IMR-90 (cell line): ENCODE data around the gene TAB2. TPM values are rescaled to one million over a fixed set of nuclear protein-coding genes. Genes with fewer than 3 reads are reported as not detected.

Experiments used
- ATAC-seq: fragments of 200-7000 bp; cut with Tn5 transposase; 2 replicates; pipeline ENCODE4 v1.9.1; 2020; ENCODE audit warnings: low read depth, mild to moderate bottlenecking, moderate library complexity
- BruUV-seq: library from RNA; stranded (reverse); fragments of 400-500 nt; replicated peaks from 2 replicates; lab custom pipeline; 2021; lab: Mats Ljungman, UMichigan
- CTCF ChIA-PET: fragments of 300-600 bp; formaldehyde crosslinking; extraction: SDS; loops from one replicate; lab custom pipeline; 2021; ENCODE audit warnings: antibody characterized with exemption; lab: Yijun Ruan, JAX
- POLR2A ChIA-PET: fragments of 300-600 bp; sonication (Branson Sonifier 250); formaldehyde crosslinking; loops from one replicate; lab custom pipeline; 2022; ENCODE audit warnings: antibody characterized with exemption; ENCODE audit not compliant: unreplicated experiment; lab: Charles Lee
- DNase-seq: peaks from one replicate; pipeline ENCODE4 v3.0.0; 2013
- H2AFZ ChIP-seq: replicated peaks from 2 replicates; pipeline ENCODE3; 2013; ENCODE audit warnings: low read length, mild to moderate bottlenecking; ENCODE audit not compliant: poor library complexity
- H2AK5ac ChIP-seq: 2 replicates; pipeline ENCODE4 v1.6.1; 2013; ENCODE audit warnings: low read depth, low read length, inconsistent platforms
- H2AK9ac ChIP-seq: replicated peaks from 2 replicates; pipeline ENCODE3; 2013; ENCODE audit warnings: mild to moderate bottlenecking, low read depth, low read length, moderate library complexity; ENCODE audit not compliant: poor library complexity
- H2BK120ac ChIP-seq: 2 replicates; pipeline ENCODE4 v1.6.1; 2013; ENCODE audit warnings: low read depth, low read length, inconsistent platforms
- H2BK15ac ChIP-seq: 3 replicates; pipeline ENCODE4 v1.6.1; 2013; ENCODE audit warnings: low read depth, low read length, inconsistent platforms
- H2BK20ac ChIP-seq: 2 replicates; pipeline ENCODE4 v1.6.1; 2013; ENCODE audit warnings: low read depth, mild to moderate bottlenecking, inconsistent platforms, low read length, moderate library complexity
- H2BK5ac ChIP-seq: 2 replicates; pipeline ENCODE4 v1.6.1; 2013; ENCODE audit warnings: mild to moderate bottlenecking, low read depth, low read length, inconsistent platforms; ENCODE audit not compliant: poor library complexity, severe bottlenecking
- H3K14ac ChIP-seq: replicated peaks from 2 replicates; pipeline ENCODE4 v1.6.1; 2013; ENCODE audit warnings: low read depth, low read length, inconsistent platforms
- H3K18ac ChIP-seq: 2 replicates; pipeline ENCODE4 v1.6.1; 2013; ENCODE audit warnings: low read depth, low read length, control low read depth
- H3K23ac ChIP-seq: 2 replicates; pipeline ENCODE4 v1.6.1; 2013; ENCODE audit warnings: low read depth, low read length, inconsistent platforms
- H3K27ac ChIP-seq: 2 replicates; pipeline ENCODE4 v1.5.1; 2013; ENCODE audit warnings: mild to moderate bottlenecking, control low read depth, low read length; ENCODE audit not compliant: insufficient read depth
- H3K27me3 ChIP-seq: 2 replicates; pipeline ENCODE4 v1.6.1; 2013; ENCODE audit warnings: low read length; ENCODE audit not compliant: control insufficient read depth, insufficient read depth
- H3K36me3 ChIP-seq: 2 replicates; pipeline ENCODE4 v1.6.1; 2013; ENCODE audit warnings: low read length, mixed read lengths; ENCODE audit not compliant: control insufficient read depth, insufficient read depth
- H3K4ac ChIP-seq: 2 replicates; pipeline ENCODE4 v1.6.1; 2013; ENCODE audit warnings: low read depth, low read length, inconsistent platforms
- H3K4me1 ChIP-seq: 2 replicates; pipeline ENCODE4 v1.6.1; 2013; ENCODE audit warnings: low read length, mixed read lengths; ENCODE audit not compliant: control insufficient read depth, insufficient read depth
- H3K4me2 ChIP-seq: 2 replicates; pipeline ENCODE4 v1.6.1; 2013; ENCODE audit warnings: low read depth, mild to moderate bottlenecking, control low read depth, low read length, moderate library complexity
- H3K4me3 ChIP-seq: 2 replicates; pipeline ENCODE4 v1.5.1; 2013; ENCODE audit warnings: low read depth, mild to moderate bottlenecking, control low read depth, low read length, moderate library complexity; ENCODE audit not compliant: insufficient read depth
- H3K56ac ChIP-seq: 2 replicates; pipeline ENCODE4 v1.6.1; 2013; ENCODE audit warnings: low read length, inconsistent platforms; ENCODE audit not compliant: insufficient read depth; ENCODE audit errors: extremely low read depth
- H3K79me1 ChIP-seq, 2 experiments: 2 replicates each; pipeline ENCODE4 v1.6.1; 2013; ENCODE audit warnings: low read length in 2 of 2, inconsistent platforms in 1 of 2, low read depth in 1 of 2
- H3K9ac ChIP-seq: 2 replicates; pipeline ENCODE4 v1.6.1; 2013; ENCODE audit warnings: low read depth, low read length, control low read depth
- H3K9me1 ChIP-seq: 2 replicates; pipeline ENCODE4 v1.6.1; 2013; ENCODE audit warnings: low read length, inconsistent platforms; ENCODE audit not compliant: insufficient read depth
- H3K9me3 ChIP-seq: 2 replicates; pipeline ENCODE4 v1.6.1; 2013; ENCODE audit warnings: low read length; ENCODE audit not compliant: control insufficient read depth, insufficient read depth
- H4K20me1 ChIP-seq: 2 replicates; pipeline ENCODE4 v1.6.1; 2013; ENCODE audit warnings: low read length, inconsistent platforms; ENCODE audit not compliant: insufficient read depth
- H4K5ac ChIP-seq: 2 replicates; pipeline ENCODE4 v1.6.1; 2013; ENCODE audit warnings: mild to moderate bottlenecking, low read depth, low read length, control low read depth
- H4K8ac ChIP-seq, 2 experiments: 2 replicates each; pipeline ENCODE4 v1.6.1; 2013; ENCODE audit warnings: low read depth in 2 of 2, low read length in 2 of 2, control low read depth in 1 of 2, inconsistent platforms in 1 of 2
- H4K91ac ChIP-seq: 2 replicates; pipeline ENCODE4 v1.6.1; 2013; ENCODE audit warnings: low read depth, low read length, inconsistent platforms; ENCODE audit not compliant: insufficient read depth
- BHLHE40 ChIP-seq: fragments of 150-350 bp; IDR thresholded peaks from 2 replicates; pipeline ENCODE4 v1.6.1; 2016; ENCODE audit warnings: mild to moderate bottlenecking, low read depth, low read length
- CEBPB ChIP-seq: IDR thresholded peaks from 2 replicates; pipeline ENCODE4 v1.6.1; 2012; ENCODE audit warnings: low read depth, low read length, improper control_type of control experiment
- CHD1 ChIP-seq: IDR thresholded peaks from 2 replicates; pipeline ENCODE4 v1.6.1; 2012; ENCODE audit warnings: low read depth, low read length, improper control_type of control experiment
- CTCF ChIP-seq: conservative IDR thresholded peaks from 2 replicates; pipeline ENCODE4 v1.5.1; 2012; ENCODE audit warnings: mild to moderate bottlenecking, low read depth, low read length, improper control_type of control experiment
- ELK1 ChIP-seq: fragments of 150-350 bp; IDR thresholded peaks from 2 replicates; pipeline ENCODE4 v1.6.1; 2016; ENCODE audit warnings: low read depth, mild to moderate bottlenecking, low read length, moderate library complexity, borderline replicate concordance
- FOS ChIP-seq: fragments of 150-350 bp; IDR thresholded peaks from 2 replicates; pipeline ENCODE4 v1.6.1; 2016; ENCODE audit warnings: low read depth, low read length
- MAFK ChIP-seq: IDR thresholded peaks from 2 replicates; pipeline ENCODE4 v1.6.1; 2012; ENCODE audit warnings: low read depth, low read length, improper control_type of control experiment
- MAZ ChIP-seq: IDR thresholded peaks from 2 replicates; pipeline ENCODE4 v1.6.1; 2012; ENCODE audit warnings: low read depth, mild to moderate bottlenecking, low read length, improper control_type of control experiment, moderate library complexity, borderline replicate concordance
- MXI1 ChIP-seq: IDR thresholded peaks from 2 replicates; pipeline ENCODE4 v1.6.1; 2012; ENCODE audit warnings: low read depth, mild to moderate bottlenecking, low read length, moderate library complexity, borderline replicate concordance
- NFE2L2 ChIP-seq: fragments of 150-350 bp; IDR thresholded peaks from 2 replicates; pipeline ENCODE4 v1.6.1; 2016; ENCODE audit warnings: low read depth, mild to moderate bottlenecking, low read length
- POLR2A ChIP-seq: IDR thresholded peaks from 2 replicates; pipeline ENCODE4 v1.6.1; 2012; ENCODE audit warnings: mild to moderate bottlenecking, low read depth, low read length
- RAD21 ChIP-seq: IDR thresholded peaks from 2 replicates; pipeline ENCODE4 v1.6.1; 2012; ENCODE audit warnings: low read length, improper control_type of control experiment
- RCOR1 ChIP-seq: IDR thresholded peaks from 2 replicates; pipeline ENCODE4 v1.6.1; 2012; ENCODE audit warnings: mild to moderate bottlenecking, low read length, improper control_type of control experiment; ENCODE audit not compliant: insufficient replicate concordance
- RFX5 ChIP-seq: IDR thresholded peaks from 2 replicates; pipeline ENCODE4 v1.8.0; 2012; ENCODE audit warnings: low read depth, mild to moderate bottlenecking, low read length, moderate library complexity
- SMC3 ChIP-seq: fragments of 150-350 bp; IDR thresholded peaks from 2 replicates; pipeline ENCODE4 v1.6.1; 2016; ENCODE audit warnings: low read depth, mild to moderate bottlenecking, antibody characterized with exemption, low read length, moderate library complexity
- USF2 ChIP-seq: fragments of 150-350 bp; IDR thresholded peaks from 2 replicates; pipeline ENCODE4 v1.6.1; 2017; ENCODE audit warnings: mild to moderate bottlenecking, antibody characterized with exemption, low read length, low read depth
- dilution Hi-C: fragments of 300-500 bp; cut with HindIII; formaldehyde crosslinking; loops from one replicate; pipeline ENCODE4 v1.14.3; 2018; ENCODE audit warnings: low sequenced_read_pairs; ENCODE audit not compliant: unreplicated experiment
- in situ Hi-C: fragments of 300-500 bp; cut with MboI; formaldehyde crosslinking; loops from 3 replicates; pipeline ENCODE4 v1.14.3; 2019; ENCODE audit warnings: low sequenced_read_pairs, inconsistent platforms, mixed read lengths
- intact Hi-C: fragments of 100-400 bp; cut with micrococcal nuclease; formaldehyde crosslinking; loops from 2 replicates; pipeline ENCODE4 v1.10.0; 2022
- polyA plus RNA-seq, 3 experiments: library from polyadenylated mRNA; depleted of rRNA; stranded (reverse); fragments of >200 nt; gene quantifications; 2 replicates each; pipeline ENCODE4 v1.2.3, GENCODE V29; 2012; ENCODE audit warnings: low replicate concordance in 1 of 3
- total RNA-seq: library from RNA; depleted of rRNA; stranded (reverse); fragments of >200 nt; gene quantifications from 2 replicates; pipeline ENCODE4 v1.2.3, GENCODE V29; 2012

The TAB2 gene
- total and polyA plus RNA-seq, 2 of the 4 experiments (the other 2 are of a cell fraction), result 20.8 to 25.3 TPM

- Histone ChIP-seq H3K36me3 (no peaks in the 10 kb centered on the region), H3K4me2 (no peak overlapping the region), H3K23ac (no peak overlapping the region), H3K4me3 (no peak overlapping the region), H2BK15ac (no peak overlapping the region), H3K4ac (no peak overlapping the region), H3K9me1 (no peaks in the 10 kb centered on the region), H3K27me3 (peaks cover 16% of the 10 kb centered on the region), H2BK5ac (no peak overlapping the region), H3K79me1 (no peaks in the 10 kb centered on the region), H2BK20ac (no peak overlapping the region), H4K20me1 (no peaks in the 10 kb centered on the region), H2BK120ac (no peak overlapping the region), H2AK9ac (no peak overlapping the region), H3K9ac (no peak overlapping the region), H3K56ac (no peak overlapping the region), H4K8ac (no peak overlapping the region), H3K4me1 (no peaks in the 10 kb centered on the region), H3K18ac (no peak overlapping the region), H3K27ac (no peak overlapping the region), H2AK5ac (no peak overlapping the region), H3K9me3 (no peaks in the 10 kb centered on the region), H4K5ac (no peak overlapping the region), H2AFZ (no peak overlapping the region), H3K14ac (no peak overlapping the region), H4K91ac (no peak overlapping the region)
- in situ Hi-C loops, result no loop called here
- intact Hi-C loops, result no loop called here
- TF ChIP-seq BHLHE40, result no peak
- TF ChIP-seq NFE2L2, result no peak
- TF ChIP-seq ELK1, result no peak
- TF ChIP-seq USF2, result no peak
- TF ChIP-seq SMC3, result no peak
- TF ChIP-seq POLR2A, result no peak
- TF ChIP-seq MXI1, result no peak
- no peak for TF ChIP-seq FOS
- no peak for TF ChIP-seq MAFK
- no peak for TF ChIP-seq RCOR1
- TF ChIP-seq MAZ, result no peak
- TF ChIP-seq RFX5, result no peak
- TF ChIP-seq CTCF, result no peak
- no peak for TF ChIP-seq CEBPB
- no peak for TF ChIP-seq RAD21
- no peak for TF ChIP-seq CHD1
- DNase-seq (no peak), ATAC-seq (no peak)
- no TSS peak for BruUV-seq
- ChIA-PET POLR2A (no interaction called here), CTCF (no interaction called here)
- dilution Hi-C loops, result no loop called here
These were observed 39.9 kb upstream of the TAB2 start for GRCh38 chr6:149277621-149278020.
